ENCODE measurements around the gene MTCL3.
A peak's percentile ranks its signal among the peaks of the same experiment; 100 is the strongest.

MTCL3 gene

DNA sequence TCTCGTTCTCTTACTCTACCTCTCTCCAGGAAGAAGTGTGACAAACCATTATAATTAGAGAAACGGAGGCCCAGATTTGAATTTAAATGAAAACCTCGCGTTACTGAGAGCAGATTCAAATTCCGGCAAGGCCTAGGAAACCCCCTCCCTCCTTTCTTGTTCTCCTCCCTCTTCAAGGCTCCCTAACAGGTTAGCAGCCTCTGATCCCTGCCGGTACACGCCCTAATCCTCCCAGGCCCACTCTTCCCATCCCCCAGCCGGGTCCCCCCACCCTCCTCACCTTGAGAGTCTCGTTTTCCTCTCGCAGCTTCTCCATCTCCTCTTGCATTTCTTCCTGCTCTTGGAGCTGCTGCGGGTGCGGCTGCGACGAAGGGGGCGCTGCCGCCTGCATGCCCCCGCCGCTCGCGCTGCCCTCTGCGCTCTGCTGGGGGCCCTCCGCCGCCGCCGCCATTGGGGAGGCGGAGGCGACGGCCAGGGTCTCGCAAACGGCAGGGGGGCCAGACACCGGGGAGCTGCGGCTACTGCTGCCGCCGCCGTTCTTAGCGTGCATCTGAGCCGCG, 3.8 kb downstream of the MTCL3 start:
- H2AFZ ChIP-seq (ENCODE audit: low read length), result peak overlapping the region; percentile 67
- H3K27me3 ChIP-seq (ENCODE audit: control insufficient read depth, insufficient read depth, low read length), result no peaks in the 10 kb centered on the region
- peak overlapping the region; percentile 91 for H3K4me2 ChIP-seq (ENCODE audit: extremely low read depth, insufficient read depth, low read length)
- no peak for TF ChIP-seq EZH2 (IDR thresholded peaks at IDR 0.05; ENCODE audit: low read length, missing control alignments)
- TF ChIP-seq, protein P1, sequence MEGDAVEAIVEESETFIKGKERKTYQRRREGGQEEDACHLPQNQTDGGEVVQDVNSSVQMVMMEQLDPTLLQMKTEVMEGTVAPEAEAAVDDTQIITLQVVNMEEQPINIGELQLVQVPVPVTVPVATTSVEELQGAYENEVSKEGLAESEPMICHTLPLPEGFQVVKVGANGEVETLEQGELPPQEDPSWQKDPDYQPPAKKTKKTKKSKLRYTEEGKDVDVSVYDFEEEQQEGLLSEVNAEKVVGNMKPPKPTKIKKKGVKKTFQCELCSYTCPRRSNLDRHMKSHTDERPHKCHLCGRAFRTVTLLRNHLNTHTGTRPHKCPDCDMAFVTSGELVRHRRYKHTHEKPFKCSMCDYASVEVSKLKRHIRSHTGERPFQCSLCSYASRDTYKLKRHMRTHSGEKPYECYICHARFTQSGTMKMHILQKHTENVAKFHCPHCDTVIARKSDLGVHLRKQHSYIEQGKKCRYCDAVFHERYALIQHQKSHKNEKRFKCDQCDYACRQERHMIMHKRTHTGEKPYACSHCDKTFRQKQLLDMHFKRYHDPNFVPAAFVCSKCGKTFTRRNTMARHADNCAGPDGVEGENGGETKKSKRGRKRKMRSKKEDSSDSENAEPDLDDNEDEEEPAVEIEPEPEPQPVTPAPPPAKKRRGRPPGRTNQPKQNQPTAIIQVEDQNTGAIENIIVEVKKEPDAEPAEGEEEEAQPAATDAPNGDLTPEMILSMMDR (conservative IDR thresholded peaks at IDR 0.05 in 1 of 2, IDR thresholded peaks at IDR 0.05 in 1 of 2; ENCODE audit: low read depth in 1 of 2, low read length in 2 of 2), result peak in 1 of 2 donors; percentile 20
- H3K79me2 ChIP-seq (ENCODE audit: control insufficient read depth, insufficient read depth, low read length), result no peaks in the 10 kb centered on the region
- peak overlapping the region; percentile 63 to 85 (median 73) for H3K4me3 ChIP-seq (replicated peaks in 1 of 4; ENCODE audit: control extremely low read depth in 1 of 4, insufficient read depth in 1 of 4, low read depth in 3 of 4, low read length in 4 of 4)
- peak overlapping the region; percentile 6 for H3K27ac ChIP-seq (ENCODE audit: insufficient read depth, low read length)
- H3K36me3 ChIP-seq (ENCODE audit: control insufficient read depth, insufficient read depth, low read length), result no peaks in the 10 kb centered on the region
- H3K9me3 ChIP-seq (ENCODE audit: control insufficient read depth, insufficient read depth, low read depth, low read length), result no peaks in the 10 kb centered on the region
- peak in 1 of 2 donors; percentile 28 for DNase-seq (ENCODE audit: low read depth in 2 of 2)
- no peaks in the 10 kb centered on the region for H4K20me1 ChIP-seq (ENCODE audit: control insufficient read depth, extremely low read depth, insufficient read depth, low read length)
- H3K9ac ChIP-seq (ENCODE audit: insufficient read depth, low read length), result no peak overlapping the region
- no peaks in the 10 kb centered on the region for H3K4me1 ChIP-seq (ENCODE audit: control insufficient read depth, extremely low read depth, insufficient read depth, low read length)

DNA sequence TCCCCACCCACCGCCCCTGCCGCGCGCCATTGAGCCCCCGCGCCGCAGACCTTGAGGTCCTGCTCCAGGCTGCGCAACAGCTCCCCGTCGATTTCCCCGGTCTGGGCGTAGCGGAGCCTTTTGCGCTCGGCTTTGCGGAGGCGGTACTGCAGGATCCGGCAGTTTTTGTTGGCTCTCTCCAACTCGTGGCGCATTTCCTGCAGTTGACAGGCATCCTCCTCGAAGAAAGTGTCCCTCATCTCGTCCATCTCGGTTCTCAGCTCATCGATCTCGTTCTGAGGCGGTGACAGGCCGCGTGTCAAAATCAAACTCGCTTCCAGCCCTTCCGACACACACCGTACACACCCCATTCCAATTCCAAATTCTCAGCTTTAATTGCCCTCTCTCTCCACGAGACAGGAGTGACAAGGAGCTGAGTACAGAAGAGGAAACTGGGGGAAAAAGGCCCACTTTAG, 4.3 kb downstream of the MTCL3 start:
- Histone ChIP-seq H3K27ac (ENCODE audit: insufficient read depth, low read length) (peak overlapping the region; percentile 6), H2AFZ (ENCODE audit: low read length) (peak overlapping the region; percentile 65), H3K36me3 (ENCODE audit: control insufficient read depth, insufficient read depth, low read length) (no peaks in the 10 kb centered on the region), H3K4me3 (replicated peaks in 1 of 4; ENCODE audit: control extremely low read depth in 1 of 4, insufficient read depth in 1 of 4, low read depth in 3 of 4, low read length in 4 of 4) (peak overlapping the region; percentile 60 to 85 (median 73)), H3K9me3 (ENCODE audit: control insufficient read depth, insufficient read depth, low read depth, low read length) (no peaks in the 10 kb centered on the region), H4K20me1 (ENCODE audit: control insufficient read depth, extremely low read depth, insufficient read depth, low read length) (no peaks in the 10 kb centered on the region), H3K27me3 (ENCODE audit: control insufficient read depth, insufficient read depth, low read length) (no peaks in the 10 kb centered on the region), H3K4me1 (ENCODE audit: control insufficient read depth, extremely low read depth, insufficient read depth, low read length) (no peaks in the 10 kb centered on the region), H3K79me2 (ENCODE audit: control insufficient read depth, insufficient read depth, low read length) (no peaks in the 10 kb centered on the region), H3K9ac (ENCODE audit: insufficient read depth, low read length) (no peak overlapping the region), H3K4me2 (ENCODE audit: extremely low read depth, insufficient read depth, low read length) (peak overlapping the region; percentile 91)
- TF ChIP-seq EZH2 (IDR thresholded peaks at IDR 0.05; ENCODE audit: low read length, missing control alignments), result no peak
- TF ChIP-seq, protein P1 (conservative IDR thresholded peaks at IDR 0.05 in 1 of 2, IDR thresholded peaks at IDR 0.05 in 1 of 2; ENCODE audit: low read depth in 1 of 2, low read length in 2 of 2), result no peak
- DNase-seq (ENCODE audit: low read depth in 2 of 2), result peak; percentile 39 to 72

- Histone ChIP-seq H3K9ac (ENCODE audit: insufficient read depth, low read length) (no peak overlapping the region), H3K4me2 (ENCODE audit: extremely low read depth, insufficient read depth, low read length) (peak overlapping the region; percentile 91), H3K27ac (ENCODE audit: insufficient read depth, low read length) (no peak overlapping the region), H3K9me3 (ENCODE audit: control insufficient read depth, insufficient read depth, low read depth, low read length) (no peaks in the 10 kb centered on the region), H4K20me1 (ENCODE audit: control insufficient read depth, extremely low read depth, insufficient read depth, low read length) (no peaks in the 10 kb centered on the region), H3K27me3 (ENCODE audit: control insufficient read depth, insufficient read depth, low read length) (no peaks in the 10 kb centered on the region), H3K4me3 (replicated peaks in 1 of 4; ENCODE audit: control extremely low read depth in 1 of 4, insufficient read depth in 1 of 4, low read depth in 3 of 4, low read length in 4 of 4) (peak overlapping the region; percentile 60 to 85 (median 73)), H3K4me1 (ENCODE audit: control insufficient read depth, extremely low read depth, insufficient read depth, low read length) (no peaks in the 10 kb centered on the region), H3K36me3 (ENCODE audit: control insufficient read depth, insufficient read depth, low read length) (no peaks in the 10 kb centered on the region), H3K79me2 (ENCODE audit: control insufficient read depth, insufficient read depth, low read length) (no peaks in the 10 kb centered on the region), H2AFZ (ENCODE audit: low read length) (peak overlapping the region; percentile 65)
- no peak for TF ChIP-seq EZH2 (IDR thresholded peaks at IDR 0.05; ENCODE audit: low read length, missing control alignments)
- TF ChIP-seq, protein P1 (conservative IDR thresholded peaks at IDR 0.05 in 1 of 2, IDR thresholded peaks at IDR 0.05 in 1 of 2; ENCODE audit: low read depth in 1 of 2, low read length in 2 of 2), result no peak
- DNase-seq (ENCODE audit: low read depth in 2 of 2), result no peak
Measured at GRCh38 chr6:127514179-127514772, 4.9 kb downstream of the MTCL3 start.

All from fibroblast of lung (primary cell).